HCT116 (cell line): ENCODE data around the gene TEN1.

ENCODE experiments used
- CBX3 ChIP-seq: IDR thresholded peaks from 2 replicates; pipeline ENCODE4 v1.6.1; 2012; ENCODE audit warnings: low read depth
- CEBPB ChIP-seq: IDR thresholded peaks from 2 replicates; pipeline ENCODE4 v1.6.1; 2012; ENCODE audit warnings: low read depth
- CTCF ChIP-seq, 3 experiments: fragments of 200-600 bp in 1 of 3; sonication (generic) in 1 of 3; IDR thresholded peaks in 2 of 3; conservative IDR thresholded peaks in 1 of 3; 2 replicates each; pipeline ENCODE4 v1.5.1; 2012 to 2017; ENCODE audit warnings: low read depth in 2 of 3, low read length in 2 of 3, antibody characterized with exemption in 1 of 3, borderline replicate concordance in 1 of 3, control low read depth in 1 of 3, mild to moderate bottlenecking in 1 of 3, mixed read lengths in 1 of 3, mixed run types in 1 of 3, moderate library complexity in 1 of 3; ENCODE audit not compliant: insufficient read depth in 1 of 3
- EGR1 ChIP-seq: IDR thresholded peaks from 2 replicates; pipeline ENCODE4 v1.6.1; 2012; ENCODE audit warnings: low read depth
- ELF1 ChIP-seq: IDR thresholded peaks from 2 replicates; pipeline ENCODE4 v1.6.1; 2012; ENCODE audit warnings: low read depth, borderline replicate concordance
- EZH2 ChIP-seq: fragments of 200-600 bp; sonication (generic); IDR thresholded peaks from 2 replicates; pipeline ENCODE4 v1.6.1; 2017; ENCODE audit warnings: antibody characterized with exemption, mixed run types
- EZH2phosphoT487 ChIP-seq: fragments of 200-600 bp; IDR thresholded peaks from 2 replicates; pipeline ENCODE4 v1.6.1; 2018; ENCODE audit warnings: antibody characterized with exemption, borderline replicate concordance
- JUND ChIP-seq: IDR thresholded peaks from 2 replicates; pipeline ENCODE4 v1.6.1; 2012
- POLR2A ChIP-seq: IDR thresholded peaks from 2 replicates; pipeline ENCODE4 v1.7.0; 2011; ENCODE audit warnings: borderline replicate concordance; ENCODE audit not compliant: insufficient read depth, insufficient read length; ENCODE audit errors: extremely low read depth
- POLR2AphosphoS5 ChIP-seq: IDR thresholded peaks from 2 replicates; pipeline ENCODE4 v1.6.1; 2011; ENCODE audit warnings: mild to moderate bottlenecking, low read depth, low read length, moderate library complexity
- RAD21 ChIP-seq: IDR thresholded peaks from 2 replicates; pipeline ENCODE4 v1.6.1; 2012; ENCODE audit warnings: low read depth, mild to moderate bottlenecking
- REST ChIP-seq: IDR thresholded peaks from 2 replicates; pipeline ENCODE4 v1.6.1; 2012; ENCODE audit warnings: low read depth
- SRF ChIP-seq: IDR thresholded peaks from 2 replicates; pipeline ENCODE4 v1.6.1; 2012; ENCODE audit warnings: low read depth

GRCh38 chr17:75940727-75941441 lies 38.2 kb upstream of the TEN1 start, which contains the start of gene FBF1:
- TF ChIP-seq CTCF (IDR thresholded peaks at IDR 0.05 in 2 of 3, conservative IDR thresholded peaks at IDR 0.05 in 1 of 3; ENCODE audit: borderline replicate concordance in 1 of 3, insufficient read depth in 1 of 3, low read depth in 2 of 3, low read length in 2 of 3) = no peak
- peak; percentile 97 for TF ChIP-seq POLR2A
- peak; percentile 58 for TF ChIP-seq SRF
- peak; percentile 86 for TF ChIP-seq EGR1
- TF ChIP-seq EZH2 = no peak
- TF ChIP-seq CEBPB = no peak
- TF ChIP-seq REST = no peak
- no peak for TF ChIP-seq EZH2phosphoT487
- TF ChIP-seq ELF1 = no peak; the same call in 1 of the 2 replicates
- TF ChIP-seq JUND = no peak; the same call in 1 of the 2 replicates
- peak; percentile 97 for TF ChIP-seq POLR2AphosphoS5
- no peak for TF ChIP-seq RAD21
- TF ChIP-seq CBX3 = peak; percentile 86
